Osteoblast (primary cell): ENCODE measurements around the gene EMP1. TPM values are rescaled to one million over a fixed set of nuclear protein-coding genes. Genes with fewer than 3 reads are reported as not detected.

Experiments used
- DNase-seq: peaks from one replicate; pipeline ENCODE4 v3.0.0; 2011; ENCODE audit warnings: low spot score, mixed read lengths; ENCODE audit not compliant: insufficient read length; ENCODE audit errors: missing footprints
- H2AFZ ChIP-seq: 2 replicates; pipeline ENCODE4 v1.6.0; 2011; ENCODE audit warnings: mild to moderate bottlenecking, low read length
- H3K27ac ChIP-seq: 2 replicates; pipeline ENCODE4 v1.5.1; 2011; ENCODE audit warnings: mild to moderate bottlenecking, low read depth, low read length, moderate library complexity
- H3K27me3 ChIP-seq: 2 replicates; pipeline ENCODE4 v1.6.0; 2012; ENCODE audit warnings: mild to moderate bottlenecking, control low read depth, inconsistent platforms, low read length, moderate library complexity; ENCODE audit not compliant: insufficient read depth
- H3K36me3 ChIP-seq: 2 replicates; pipeline ENCODE4 v1.5.1; 2011; ENCODE audit warnings: mild to moderate bottlenecking, low read length, control low read depth, moderate library complexity; ENCODE audit not compliant: insufficient read depth
- H3K4me1 ChIP-seq: 2 replicates; pipeline ENCODE4 v1.5.1; 2011; ENCODE audit warnings: mild to moderate bottlenecking, low read length, control low read depth, moderate library complexity; ENCODE audit not compliant: insufficient read depth
- H3K4me2 ChIP-seq: 2 replicates; pipeline ENCODE4 v1.6.0; 2011; ENCODE audit warnings: mild to moderate bottlenecking, low read length; ENCODE audit not compliant: insufficient read depth
- H3K4me3 ChIP-seq: fragments of 200-600 bp; sonication (generic); 3 replicates; pipeline ENCODE4 v1.5.1; 2012; ENCODE audit warnings: mild to moderate bottlenecking, low read length, inconsistent platforms; ENCODE audit not compliant: insufficient read depth
- H3K79me2 ChIP-seq: 2 replicates; pipeline ENCODE4 v1.6.0; 2012; ENCODE audit warnings: mild to moderate bottlenecking, low read length, control low read depth, inconsistent platforms; ENCODE audit not compliant: insufficient read depth
- H3K9me3 ChIP-seq: 2 replicates; pipeline ENCODE4 v1.5.1; 2011; ENCODE audit warnings: low read depth, low read length, control low read depth
- H4K20me1 ChIP-seq: 2 replicates; pipeline ENCODE4 v1.6.0; 2012; ENCODE audit warnings: mild to moderate bottlenecking, low read length, control low read depth; ENCODE audit not compliant: insufficient read depth
- CTCF ChIP-seq: IDR thresholded peaks from 2 replicates; pipeline ENCODE4 v1.5.1; 2011; ENCODE audit warnings: mild to moderate bottlenecking, low read depth, low read length, moderate library complexity; ENCODE audit errors: extremely low read depth
- total RNA-seq: library from RNA; depleted of rRNA; stranded (reverse); fragments of >200 nt; gene quantifications from 2 replicates; pipeline ENCODE4 v1.2.3, GENCODE V29; 2012

The EMP1 gene
- total RNA-seq, 1 donor = 106 TPM

GRCh38 chr12:13177906-13178305, 18.6 kb upstream of the EMP1 start:
- no peak for TF ChIP-seq CTCF
- no peak overlapping the region for H3K4me2 ChIP-seq
- no peak for DNase-seq
- H4K20me1 ChIP-seq = no peaks in the 10 kb centered on the region
- H3K9me3 ChIP-seq = no peaks in the 10 kb centered on the region
- H3K4me1 ChIP-seq = peaks cover 53% of the 10 kb centered on the region
- H2AFZ ChIP-seq = no peak overlapping the region
- no peak overlapping the region for H3K4me3 ChIP-seq
- no peaks in the 10 kb centered on the region for H3K36me3 ChIP-seq
- H3K27ac ChIP-seq = no peak overlapping the region
- no peaks in the 10 kb centered on the region for H3K79me2 ChIP-seq
- no peaks in the 10 kb centered on the region for H3K27me3 ChIP-seq

GRCh38 chr12:13178568-13179210, 17.8 kb upstream of the EMP1 start:
- DNase-seq = peak; percentile 15
- TF ChIP-seq CTCF = no peak
- peaks cover 46% of the 10 kb centered on the region for H3K4me1 ChIP-seq
- H3K4me2 ChIP-seq = peak overlapping the region; percentile 57
- no peaks in the 10 kb centered on the region for H3K9me3 ChIP-seq
- H2AFZ ChIP-seq = peak overlapping the region; percentile 63
- H3K79me2 ChIP-seq = no peaks in the 10 kb centered on the region
- no peaks in the 10 kb centered on the region for H4K20me1 ChIP-seq
- peak overlapping the region; percentile 76 for H3K27ac ChIP-seq
- H3K36me3 ChIP-seq = no peaks in the 10 kb centered on the region
- H3K4me3 ChIP-seq = peak overlapping the region; percentile 49
- no peaks in the 10 kb centered on the region for H3K27me3 ChIP-seq

- Histone ChIP-seq H3K9me3 (no peaks in the 10 kb centered on the region), H3K27me3 (no peaks in the 10 kb centered on the region), H3K36me3 (no peaks in the 10 kb centered on the region), H3K79me2 (no peaks in the 10 kb centered on the region), H3K4me2 (peak overlapping the region; percentile 57), H3K27ac (peak overlapping the region; percentile 76), H2AFZ (peak overlapping the region; percentile 63), H3K4me3 (peak overlapping the region; percentile 49), H3K4me1 (peaks cover 39% of the 10 kb centered on the region), H4K20me1 (no peaks in the 10 kb centered on the region)
- no peak for TF ChIP-seq CTCF
- peak; percentile 71 for DNase-seq
These were observed 17.1 kb upstream of the EMP1 start for GRCh38 chr12:13179211-13180074.
